GM12875 (cell line): ENCODE measurements around the gene SLC9A9.

Source experiments
- H3K4me3 ChIP-seq: one replicate; pipeline ENCODE4 v1.5.1; 2011; ENCODE audit warnings: low read depth, low read length, control low read depth
- CTCF ChIP-seq: IDR thresholded peaks from 2 replicates; pipeline ENCODE4 v1.5.1; 2011; ENCODE audit warnings: low read depth, mild to moderate bottlenecking, control low read depth, inconsistent platforms, low read length, moderate library complexity, borderline replicate concordance; ENCODE audit not compliant: insufficient read depth

The SLC9A9 gene

GRCh38 chr3:143535994-143536784, 312.1 kb downstream of the SLC9A9 start:
- TF ChIP-seq CTCF, result no peak
- no peak overlapping the region for H3K4me3 ChIP-seq

GRCh38 chr3:143533391-143533790, 314.9 kb downstream of the SLC9A9 start:
- no peak overlapping the region for H3K4me3 ChIP-seq

GRCh38 chr3:143532091-143532490, 316.2 kb downstream of the SLC9A9 start:
- no peak overlapping the region for H3K4me3 ChIP-seq
- TF ChIP-seq CTCF, result no peak

More at GRCh38 chr3:143533391-143533790, 314.9 kb downstream of the SLC9A9 start:
- no peak for TF ChIP-seq CTCF

- TF ChIP-seq CTCF, result no peak
Observed at GRCh38 chr3:143531101-143531500, 317.2 kb downstream of the SLC9A9 start.

DNA sequence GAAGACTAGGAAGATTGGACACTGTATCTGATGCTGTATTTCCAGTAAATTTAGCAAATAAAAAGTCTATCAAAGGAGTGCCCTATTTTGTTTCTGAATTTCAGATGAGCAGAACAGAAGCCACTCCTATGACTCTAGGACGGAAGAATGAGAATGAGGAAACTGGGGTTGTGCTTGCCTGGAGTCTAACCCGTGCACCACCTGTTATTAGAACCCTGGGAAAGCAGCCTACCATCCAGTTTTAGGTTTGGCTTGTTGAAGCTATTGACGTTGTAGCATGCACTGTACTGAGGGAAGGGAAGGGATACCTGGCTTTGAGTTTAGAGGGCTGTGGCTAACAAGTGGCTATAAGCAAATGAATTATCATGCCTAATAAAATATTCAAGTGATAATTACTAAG, 318.5 kb downstream of the SLC9A9 start:
- no peak for TF ChIP-seq CTCF
- H3K4me3 ChIP-seq, result no peak overlapping the region

More at GRCh38 chr3:143531101-143531500, 317.2 kb downstream of the SLC9A9 start:
- no peak overlapping the region for H3K4me3 ChIP-seq

- no peak overlapping the region for H3K4me3 ChIP-seq
- no peak for TF ChIP-seq CTCF
Observed at GRCh38 chr3:143529018-143529478, 319.2 kb downstream of the SLC9A9 start.

DNA sequence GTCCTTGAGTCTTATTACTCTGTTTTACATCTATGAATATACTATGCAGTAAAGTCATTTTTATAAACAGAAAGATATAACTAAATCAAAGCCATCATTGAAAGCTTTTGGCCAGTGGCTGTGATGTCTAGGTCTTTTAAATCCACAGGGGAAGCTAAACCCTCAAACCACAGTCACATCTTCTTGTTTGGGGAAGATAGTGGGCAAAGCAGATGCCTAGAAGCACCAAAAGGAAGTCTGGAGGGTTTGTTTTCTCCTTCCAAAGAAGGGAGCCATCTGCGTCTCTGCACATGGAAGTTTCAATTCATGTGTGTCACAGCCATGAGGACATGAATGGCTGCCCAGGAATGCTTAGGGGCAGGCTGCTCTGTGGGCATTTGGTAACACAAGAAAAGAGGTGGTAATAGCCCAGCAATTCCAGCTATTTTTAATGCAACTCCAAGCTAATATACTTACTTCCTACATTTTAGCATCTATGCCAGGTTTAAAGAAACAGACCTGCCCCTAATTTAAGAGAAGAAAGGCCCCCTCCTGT, 322.2 kb downstream of the SLC9A9 start:
- H3K4me3 ChIP-seq, result no peak overlapping the region
- no peak for TF ChIP-seq CTCF
